ENCODE data around the gene PTPRT.

DNA sequence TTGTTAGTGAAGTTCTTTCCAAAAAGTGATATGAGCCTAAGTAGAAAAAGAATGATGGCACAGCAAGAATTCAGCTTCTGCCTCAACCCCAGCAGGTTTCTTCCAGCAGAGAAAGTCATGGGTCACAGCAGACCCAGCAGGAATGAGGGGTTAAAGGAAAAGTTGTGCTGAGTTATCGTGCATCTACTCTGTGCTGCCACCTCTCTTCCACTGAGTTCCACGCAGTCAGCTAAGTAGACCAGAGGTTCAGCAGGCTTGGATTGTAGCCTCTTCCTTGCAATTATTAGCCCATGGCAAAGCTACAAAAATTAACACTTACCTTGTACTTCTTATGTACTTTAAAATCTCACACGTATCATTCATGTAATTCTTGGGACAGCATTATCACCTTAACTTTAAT lies 510.8 kb downstream of the PTPRT start:
- TF ChIP-seq POLR2A (IDR thresholded peaks at IDR 0.05; ENCODE audit: low read depth, low read length) (no peak), TAF1 (IDR thresholded peaks at IDR 0.05; ENCODE audit: borderline replicate concordance, low read depth, low read length) (no peak), POLR2AphosphoS5 (IDR thresholded peaks at IDR 0.05; ENCODE audit: low read depth, low read length) (no peak)

Data from GM12892 (cell line).